Measurements from ENCODE around the gene KIF17.
A peak's percentile ranks its signal among the peaks of the same experiment; 100 is the strongest.

KIF17 gene

GRCh38 chr1:20626098-20626427 lies 91.7 kb downstream of the KIF17 start:
- Histone ChIP-seq H3K9me3 (ENCODE audit: control insufficient read depth, insufficient read depth, low read length) (no peaks in the 10 kb centered on the region), H3K4me3 (ENCODE audit: low read depth, low read length) (no peak overlapping the region), H3K9ac (ENCODE audit: low read depth, low read length) (no peak overlapping the region), H3K36me3 (ENCODE audit: control insufficient read depth, insufficient read depth, low read length) (no peaks in the 10 kb centered on the region), H3K27me3 (ENCODE audit: control insufficient read depth, insufficient read depth, low read length) (no peaks in the 10 kb centered on the region), H3K4me1 (ENCODE audit: control insufficient read depth, insufficient read depth, low read length) (peaks cover 15% of the 10 kb centered on the region)

GRCh38 chr1:20625176-20626097 lies 92.4 kb downstream of the KIF17 start:
- Histone ChIP-seq H3K4me3 (ENCODE audit: low read depth, low read length) (peak overlapping the region; percentile 35), H3K36me3 (ENCODE audit: control insufficient read depth, insufficient read depth, low read length) (no peaks in the 10 kb centered on the region), H3K4me1 (ENCODE audit: control insufficient read depth, insufficient read depth, low read length) (peaks cover 15% of the 10 kb centered on the region), H3K27me3 (ENCODE audit: control insufficient read depth, insufficient read depth, low read length) (no peaks in the 10 kb centered on the region), H3K9ac (ENCODE audit: low read depth, low read length) (no peak overlapping the region), H3K9me3 (ENCODE audit: control insufficient read depth, insufficient read depth, low read length) (no peaks in the 10 kb centered on the region)

GRCh38 chr1:20624709-20625108 lies 93.1 kb downstream of the KIF17 start:
- H3K4me3 ChIP-seq (ENCODE audit: low read depth, low read length), result peak overlapping the region; percentile 35

GRCh38 chr1:20621012-20621411 lies 96.8 kb downstream of the KIF17 start:
- Histone ChIP-seq H3K9ac (ENCODE audit: low read depth, low read length) (no peak overlapping the region), H3K27me3 (ENCODE audit: control insufficient read depth, insufficient read depth, low read length) (no peaks in the 10 kb centered on the region), H3K4me1 (ENCODE audit: control insufficient read depth, insufficient read depth, low read length) (peaks cover 16% of the 10 kb centered on the region), H3K9me3 (ENCODE audit: control insufficient read depth, insufficient read depth, low read length) (no peaks in the 10 kb centered on the region), H3K36me3 (ENCODE audit: control insufficient read depth, insufficient read depth, low read length) (no peaks in the 10 kb centered on the region), H3K4me3 (ENCODE audit: low read depth, low read length) (no peak overlapping the region)

More at GRCh38 chr1:20624709-20625108, 93.1 kb downstream of the KIF17 start:
- Histone ChIP-seq H3K9me3 (ENCODE audit: control insufficient read depth, insufficient read depth, low read length) (no peaks in the 10 kb centered on the region), H3K4me1 (ENCODE audit: control insufficient read depth, insufficient read depth, low read length) (peaks cover 15% of the 10 kb centered on the region), H3K36me3 (ENCODE audit: control insufficient read depth, insufficient read depth, low read length) (no peaks in the 10 kb centered on the region), H3K9ac (ENCODE audit: low read depth, low read length) (no peak overlapping the region), H3K27me3 (ENCODE audit: control insufficient read depth, insufficient read depth, low read length) (no peaks in the 10 kb centered on the region)

- no peak overlapping the region for H3K4me3 ChIP-seq (ENCODE audit: low read depth, low read length)
- H3K4me1 ChIP-seq (ENCODE audit: control insufficient read depth, insufficient read depth, low read length), result peaks cover 11% of the 10 kb centered on the region
- H3K36me3 ChIP-seq (ENCODE audit: control insufficient read depth, insufficient read depth, low read length), result no peaks in the 10 kb centered on the region
- no peaks in the 10 kb centered on the region for H3K27me3 ChIP-seq (ENCODE audit: control insufficient read depth, insufficient read depth, low read length)
- no peak overlapping the region for H3K9ac ChIP-seq (ENCODE audit: low read depth, low read length)
- no peaks in the 10 kb centered on the region for H3K9me3 ChIP-seq (ENCODE audit: control insufficient read depth, insufficient read depth, low read length)
Measured at GRCh38 chr1:20619999-20620398, 97.8 kb downstream of the KIF17 start.

- Histone ChIP-seq H3K4me1 (ENCODE audit: control insufficient read depth, insufficient read depth, low read length) (peaks cover 10% of the 10 kb centered on the region), H3K4me3 (ENCODE audit: low read depth, low read length) (no peak overlapping the region), H3K27me3 (ENCODE audit: control insufficient read depth, insufficient read depth, low read length) (no peaks in the 10 kb centered on the region), H3K36me3 (ENCODE audit: control insufficient read depth, insufficient read depth, low read length) (no peaks in the 10 kb centered on the region), H3K9me3 (ENCODE audit: control insufficient read depth, insufficient read depth, low read length) (no peaks in the 10 kb centered on the region), H3K9ac (ENCODE audit: low read depth, low read length) (no peak overlapping the region)
Measured at GRCh38 chr1:20618550-20618949, 99.3 kb downstream of the KIF17 start.

GRCh38 chr1:20616847-20617487 lies 100.8 kb downstream of the KIF17 start:
- Histone ChIP-seq H3K4me3 (ENCODE audit: low read depth, low read length) (no peak overlapping the region), H3K4me1 (ENCODE audit: control insufficient read depth, insufficient read depth, low read length) (peaks cover 11% of the 10 kb centered on the region), H3K36me3 (ENCODE audit: control insufficient read depth, insufficient read depth, low read length) (no peaks in the 10 kb centered on the region), H3K27me3 (ENCODE audit: control insufficient read depth, insufficient read depth, low read length) (no peaks in the 10 kb centered on the region), H3K9ac (ENCODE audit: low read depth, low read length) (no peak overlapping the region), H3K9me3 (ENCODE audit: control insufficient read depth, insufficient read depth, low read length) (no peaks in the 10 kb centered on the region)

GRCh38 chr1:20615946-20616846 lies 101.6 kb downstream of the KIF17 start:
- no peaks in the 10 kb centered on the region for H3K9me3 ChIP-seq (ENCODE audit: control insufficient read depth, insufficient read depth, low read length)
- no peak overlapping the region for H3K4me3 ChIP-seq (ENCODE audit: low read depth, low read length)
- peaks cover 11% of the 10 kb centered on the region for H3K4me1 ChIP-seq (ENCODE audit: control insufficient read depth, insufficient read depth, low read length)
- no peaks in the 10 kb centered on the region for H3K36me3 ChIP-seq (ENCODE audit: control insufficient read depth, insufficient read depth, low read length)
- H3K27me3 ChIP-seq (ENCODE audit: control insufficient read depth, insufficient read depth, low read length), result no peaks in the 10 kb centered on the region
- no peak overlapping the region for H3K9ac ChIP-seq (ENCODE audit: low read depth, low read length)

- Histone ChIP-seq H3K4me3 (ENCODE audit: low read depth, low read length) (no peak overlapping the region), H3K4me1 (ENCODE audit: control insufficient read depth, insufficient read depth, low read length) (peaks cover 14% of the 10 kb centered on the region), H3K9ac (ENCODE audit: low read depth, low read length) (no peak overlapping the region), H3K9me3 (ENCODE audit: control insufficient read depth, insufficient read depth, low read length) (no peaks in the 10 kb centered on the region), H3K36me3 (ENCODE audit: control insufficient read depth, insufficient read depth, low read length) (no peaks in the 10 kb centered on the region), H3K27me3 (ENCODE audit: control insufficient read depth, insufficient read depth, low read length) (no peaks in the 10 kb centered on the region)
Measured at GRCh38 chr1:20614131-20614579, 103.7 kb downstream of the KIF17 start.
